Measurements from ENCODE around the gene CAPG. TPM values are rescaled to one million over a fixed set of nuclear protein-coding genes. Genes with fewer than 3 reads are reported as not detected.

CAPG gene
- total and polyA plus RNA-seq, 10 of the 15 experiments (the other 5 are each of a cell fraction or from before 2014, with no cell fraction given) = 26.3 to 192 (median 100) TPM

DNA sequence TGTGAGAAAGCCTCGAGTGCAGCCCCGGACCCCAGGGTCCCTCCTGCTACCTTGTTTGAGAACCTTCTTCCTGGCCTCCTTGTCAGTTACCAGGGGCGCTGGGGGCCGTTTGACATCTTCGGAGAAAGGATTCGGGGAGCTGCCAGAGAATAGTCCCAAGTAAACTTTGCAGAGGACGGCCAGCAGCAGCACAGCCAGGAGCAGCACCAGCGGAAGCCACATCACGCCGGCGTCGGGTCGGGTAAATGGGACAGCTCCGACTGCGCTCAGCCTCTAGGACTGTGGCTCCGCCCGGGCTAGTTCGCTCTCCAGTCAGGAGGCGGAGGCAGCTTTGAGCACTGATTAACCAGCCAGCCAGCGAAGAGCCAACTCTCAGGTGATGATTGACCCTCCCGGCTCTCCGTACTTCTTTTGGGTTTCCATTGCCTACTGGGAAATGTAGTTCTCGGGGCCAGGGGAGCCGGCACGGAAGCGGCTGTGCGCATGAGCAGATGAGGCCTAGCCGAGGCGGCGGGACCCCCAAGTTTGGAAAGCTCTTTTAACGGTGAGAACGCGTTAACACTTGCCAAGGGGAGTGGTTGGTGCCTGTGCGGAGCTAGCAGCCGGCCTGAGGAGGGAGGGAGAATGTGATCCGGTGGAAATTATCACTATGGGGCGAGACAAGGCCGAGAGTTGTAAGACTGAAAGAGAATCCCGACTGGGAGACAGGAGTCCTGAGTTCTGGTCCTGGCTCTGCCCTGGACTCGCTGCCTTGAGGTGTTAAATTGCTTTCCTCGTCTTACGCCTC is 55.7 kb downstream of the CAPG start, which contains the start of the genes ELMOD3 and RETSAT (continued):
- TF ChIP-seq, protein P1, sequence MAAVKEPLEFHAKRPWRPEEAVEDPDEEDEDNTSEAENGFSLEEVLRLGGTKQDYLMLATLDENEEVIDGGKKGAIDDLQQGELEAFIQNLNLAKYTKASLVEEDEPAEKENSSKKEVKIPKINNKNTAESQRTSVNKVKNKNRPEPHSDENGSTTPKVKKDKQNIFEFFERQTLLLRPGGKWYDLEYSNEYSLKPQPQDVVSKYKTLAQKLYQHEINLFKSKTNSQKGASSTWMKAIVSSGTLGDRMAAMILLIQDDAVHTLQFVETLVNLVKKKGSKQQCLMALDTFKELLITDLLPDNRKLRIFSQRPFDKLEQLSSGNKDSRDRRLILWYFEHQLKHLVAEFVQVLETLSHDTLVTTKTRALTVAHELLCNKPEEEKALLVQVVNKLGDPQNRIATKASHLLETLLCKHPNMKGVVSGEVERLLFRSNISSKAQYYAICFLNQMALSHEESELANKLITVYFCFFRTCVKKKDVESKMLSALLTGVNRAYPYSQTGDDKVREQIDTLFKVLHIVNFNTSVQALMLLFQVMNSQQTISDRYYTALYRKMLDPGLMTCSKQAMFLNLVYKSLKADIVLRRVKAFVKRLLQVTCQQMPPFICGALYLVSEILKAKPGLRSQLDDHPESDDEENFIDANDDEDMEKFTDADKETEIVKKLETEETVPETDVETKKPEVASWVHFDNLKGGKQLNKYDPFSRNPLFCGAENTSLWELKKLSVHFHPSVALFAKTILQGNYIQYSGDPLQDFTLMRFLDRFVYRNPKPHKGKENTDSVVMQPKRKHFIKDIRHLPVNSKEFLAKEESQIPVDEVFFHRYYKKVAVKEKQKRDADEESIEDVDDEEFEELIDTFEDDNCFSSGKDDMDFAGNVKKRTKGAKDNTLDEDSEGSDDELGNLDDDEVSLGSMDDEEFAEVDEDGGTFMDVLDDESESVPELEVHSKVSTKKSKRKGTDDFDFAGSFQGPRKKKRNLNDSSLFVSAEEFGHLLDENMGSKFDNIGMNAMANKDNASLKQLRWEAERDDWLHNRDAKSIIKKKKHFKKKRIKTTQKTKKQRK (IDR thresholded peaks at IDR 0.05; ENCODE audit: low read depth, low read length) = no peak
- peak; percentile 73 for TF ChIP-seq CHD2 (IDR thresholded peaks at IDR 0.05; ENCODE audit: borderline replicate concordance, low read depth, low read length)
- TF ChIP-seq WRNIP1 (IDR thresholded peaks at IDR 0.05; ENCODE audit: borderline replicate concordance, low read depth, low read length) = no peak
- TF ChIP-seq E4F1 (IDR thresholded peaks at IDR 0.05; ENCODE audit: borderline replicate concordance, partially characterized antibody) = peak; percentile 74
- no peak for TF ChIP-seq MAX (IDR thresholded peaks at IDR 0.05; ENCODE audit: low read depth, low read length)
- no peak for TF ChIP-seq CHD1 (IDR thresholded peaks at IDR 0.05; ENCODE audit: low read depth, low read length)
- no peak for TF ChIP-seq IKZF2 (IDR thresholded peaks at IDR 0.05)
- no peak for TF ChIP-seq ETV6 (conservative IDR thresholded peaks at IDR 0.05 in 1 of 2, IDR thresholded peaks at IDR 0.05 in 1 of 2; ENCODE audit: borderline replicate concordance in 1 of 2, low read depth in 1 of 2)
- TF ChIP-seq PML (IDR thresholded peaks at IDR 0.05; ENCODE audit: low read length) = peak; percentile 83
- TF ChIP-seq LARP7 (IDR thresholded peaks at IDR 0.05) = no peak
- TF ChIP-seq ELK1 (IDR thresholded peaks at IDR 0.05; ENCODE audit: low read depth, low read length) = 0 out of 2 replicates have a peak, but pooled peaks have one; percentile 49
- no peak for TF ChIP-seq RAD51 (IDR thresholded peaks at IDR 0.05)
- peak; percentile 35; the same call in 1 of the 2 replicates for TF ChIP-seq BACH1 (IDR thresholded peaks at IDR 0.05; ENCODE audit: borderline replicate concordance)
- TF ChIP-seq RUNX3 (IDR thresholded peaks at IDR 0.05; ENCODE audit: low read length) = peak; percentile 77
- TF ChIP-seq EED (IDR thresholded peaks at IDR 0.05; ENCODE audit: low read depth) = no peak
- no peak for TF ChIP-seq PRDM15 (CRISPR knock-in tag; IDR thresholded peaks at IDR 0.05)
- TF ChIP-seq EP300 (IDR thresholded peaks at IDR 0.05; ENCODE audit: borderline replicate concordance in 1 of 2, control insufficient read depth in 1 of 2, low read depth in 2 of 2, low read length in 2 of 2) = no peak; a peak in 1 of 4 replicates
- TF ChIP-seq CBFB (IDR thresholded peaks at IDR 0.05; ENCODE audit: low read depth) = peak; percentile 74; the same call in 1 of the 2 replicates
